MM.1S (cell line): Measurements from ENCODE around the gene PLA2G4F.

Experiments used
- EZH2 ChIP-seq: fragments of 300-600 bp; sonication (generic); optimal IDR thresholded peaks from 2 replicates; pipeline ENCODE3; 2017; ENCODE audit warnings: low read depth, mild to moderate bottlenecking, antibody characterized with exemption, low read length, mixed read lengths
- EZH2phosphoT487 ChIP-seq: fragments of 300-600 bp; sonication (generic); IDR thresholded peaks from 2 replicates; pipeline ENCODE4 v1.6.1; 2018; ENCODE audit warnings: antibody characterized with exemption, low read length
- TF ChIP-seq, protein P1 (sequence below): fragments of 300-600 bp; sonication (generic); IDR thresholded peaks from 2 replicates; pipeline ENCODE4 v1.5.1; 2016; ENCODE audit warnings: antibody characterized with exemption, low read length, mixed read lengths

GRCh38 chr15:42153874-42154211 lies 2.6 kb downstream of the PLA2G4F start:
- TF ChIP-seq, protein P1, sequence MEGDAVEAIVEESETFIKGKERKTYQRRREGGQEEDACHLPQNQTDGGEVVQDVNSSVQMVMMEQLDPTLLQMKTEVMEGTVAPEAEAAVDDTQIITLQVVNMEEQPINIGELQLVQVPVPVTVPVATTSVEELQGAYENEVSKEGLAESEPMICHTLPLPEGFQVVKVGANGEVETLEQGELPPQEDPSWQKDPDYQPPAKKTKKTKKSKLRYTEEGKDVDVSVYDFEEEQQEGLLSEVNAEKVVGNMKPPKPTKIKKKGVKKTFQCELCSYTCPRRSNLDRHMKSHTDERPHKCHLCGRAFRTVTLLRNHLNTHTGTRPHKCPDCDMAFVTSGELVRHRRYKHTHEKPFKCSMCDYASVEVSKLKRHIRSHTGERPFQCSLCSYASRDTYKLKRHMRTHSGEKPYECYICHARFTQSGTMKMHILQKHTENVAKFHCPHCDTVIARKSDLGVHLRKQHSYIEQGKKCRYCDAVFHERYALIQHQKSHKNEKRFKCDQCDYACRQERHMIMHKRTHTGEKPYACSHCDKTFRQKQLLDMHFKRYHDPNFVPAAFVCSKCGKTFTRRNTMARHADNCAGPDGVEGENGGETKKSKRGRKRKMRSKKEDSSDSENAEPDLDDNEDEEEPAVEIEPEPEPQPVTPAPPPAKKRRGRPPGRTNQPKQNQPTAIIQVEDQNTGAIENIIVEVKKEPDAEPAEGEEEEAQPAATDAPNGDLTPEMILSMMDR, result no peak
- no peak for TF ChIP-seq EZH2
- TF ChIP-seq EZH2phosphoT487, result no peak
